ENCODE results near the gene FBXL17. TPM values are rescaled to one million over a fixed set of nuclear protein-coding genes. Genes with fewer than 3 reads are reported as not detected.

Gene FBXL17
- total and polyA plus RNA-seq, 2 of the 13 experiments (the other 11 are each of a cell fraction or from before 2014, with no cell fraction given), result 3.0 to 7.9 TPM

- Histone ChIP-seq H2AFZ (ENCODE audit: low read length) (no peak overlapping the region), H3K4me2 (ENCODE audit: low read depth, low read length) (no peak overlapping the region), H3K4me1 (ENCODE audit: insufficient read depth, low read length) (no peaks in the 10 kb centered on the region), H3K27ac (ENCODE audit: extremely low read length, insufficient read depth, low read length) (no peak overlapping the region), H3K4me3 (replicated peaks in 1 of 3; ENCODE audit: insufficient read depth in 1 of 3, low read depth in 2 of 3, low read length in 3 of 3) (no peak overlapping the region), H3K79me2 (ENCODE audit: insufficient read depth, low read length) (no peaks in the 10 kb centered on the region), H3K27me3 (ENCODE audit: control insufficient read depth in 1 of 2, insufficient read depth in 2 of 2, low read length in 2 of 2) (no peaks in the 10 kb centered on the region), H3K36me3 (replicated peaks in 1 of 2; ENCODE audit: control insufficient read depth in 1 of 2, insufficient read depth in 2 of 2, low read length in 2 of 2) (no peaks in the 10 kb centered on the region), H3K9me3 (ENCODE audit: low read length) (no peaks in the 10 kb centered on the region; the same call in 1 of the 2 replicates), H4K20me1 (ENCODE audit: insufficient read depth, low read length) (no peaks in the 10 kb centered on the region), H3K9ac (ENCODE audit: insufficient read depth, low read depth, low read length) (no peak overlapping the region)
- no peak for ATAC-seq
- ChIA-PET CTCF (ENCODE audit: low intra/inter-chr PET ratio, low total read pairs) (no interaction called here), POLR2A (no interaction called here)
- TF ChIP-seq SRSF9 (IDR thresholded peaks at IDR 0.05; ENCODE audit: borderline replicate concordance, insufficient read depth, low read depth, low read length, poor library complexity, severe bottlenecking), result no peak
- TF ChIP-seq IRF2 (CRISPR knock-in tag; IDR thresholded peaks at IDR 0.05), result no peak
- TF ChIP-seq PAF1 (CRISPR knock-in tag; IDR thresholded peaks at IDR 0.05), result no peak
- no peak for TF ChIP-seq DBP (CRISPR knock-in tag; IDR thresholded peaks at IDR 0.05; ENCODE audit: not compliant biosample characterization)
- TF ChIP-seq RAD51 (IDR thresholded peaks at IDR 0.05; ENCODE audit: borderline replicate concordance), result no peak
- TF ChIP-seq TOE1 (CRISPR knock-in tag; IDR thresholded peaks at IDR 0.05), result no peak
- intact Hi-C loops (cut with micrococcal nuclease; ENCODE audit: unreplicated experiment), result no loop called here
- in situ Hi-C loops (cut with HindIII; ENCODE audit: extremely low pct_ligation_motif_present, low pct_unique_long_range_greater_than_20kb), result no loop called here
- BruUV-seq (replicated peaks), result no TSS peak
- WGBS (ENCODE audit: low lambda C conversion rate), result 90% methylated on average over 7 of the region's 13 CpGs
- no peak for DNase-seq (ENCODE audit: low spot score)
- no peak for FAIRE-seq
Measured at GRCh38 chr5:108046955-108047670, 334.8 kb downstream of the FBXL17 start.

- H4K20me1 ChIP-seq (ENCODE audit: insufficient read depth, low read length), result no peaks in the 10 kb centered on the region
- no peak overlapping the region for H3K4me2 ChIP-seq (ENCODE audit: low read depth, low read length)
- in situ Hi-C loops (cut with HindIII; ENCODE audit: extremely low pct_ligation_motif_present, low pct_unique_long_range_greater_than_20kb) (no loop called here), intact Hi-C loops (cut with micrococcal nuclease; ENCODE audit: unreplicated experiment) (no loop called here)
- WGBS (ENCODE audit: low lambda C conversion rate), result 65% methylated on average over 7 of the region's 7 CpGs
- no peak overlapping the region for H2AFZ ChIP-seq (ENCODE audit: low read length)
- ATAC-seq (no peak), FAIRE-seq (no peak), DNase-seq (ENCODE audit: low spot score) (no peak)
- H3K9ac ChIP-seq (ENCODE audit: insufficient read depth, low read depth, low read length), result no peak overlapping the region
- H3K27me3 ChIP-seq (ENCODE audit: control insufficient read depth in 1 of 2, insufficient read depth in 2 of 2, low read length in 2 of 2), result no peaks in the 10 kb centered on the region
- H3K4me1 ChIP-seq (ENCODE audit: insufficient read depth, low read length), result no peaks in the 10 kb centered on the region
- H3K4me3 ChIP-seq (replicated peaks in 1 of 3; ENCODE audit: insufficient read depth in 1 of 3, low read depth in 2 of 3, low read length in 3 of 3), result no peak overlapping the region
- no TSS peak for BruUV-seq (replicated peaks)
- no peak overlapping the region for H3K27ac ChIP-seq (ENCODE audit: extremely low read length, insufficient read depth, low read length)
- no peaks in the 10 kb centered on the region for H3K9me3 ChIP-seq (ENCODE audit: low read length)
- ChIA-PET CTCF (ENCODE audit: low intra/inter-chr PET ratio, low total read pairs) (no interaction called here), POLR2A (no interaction called here)
- H3K36me3 ChIP-seq (replicated peaks in 1 of 2; ENCODE audit: control insufficient read depth in 1 of 2, insufficient read depth in 2 of 2, low read length in 2 of 2), result no peaks in the 10 kb centered on the region
- no peaks in the 10 kb centered on the region for H3K79me2 ChIP-seq (ENCODE audit: insufficient read depth, low read length)
- no peak for TF ChIP-seq MAZ (IDR thresholded peaks at IDR 0.05; ENCODE audit: borderline replicate concordance, low read depth, low read length)
- no peak for TF ChIP-seq MAZ (CRISPR knock-in tag; IDR thresholded peaks at IDR 0.05; ENCODE audit: low read depth)
- no peak for TF ChIP-seq FOXJ3 (CRISPR knock-in tag; IDR thresholded peaks at IDR 0.05; ENCODE audit: borderline replicate concordance)
- TF ChIP-seq HDAC6 (IDR thresholded peaks at IDR 0.05; ENCODE audit: low read depth, low read length), result no peak
- TF ChIP-seq ZNF646 (CRISPR knock-in tag; IDR thresholded peaks at IDR 0.05), result no peak
Measured at GRCh38 chr5:108036482-108036881, 345.4 kb downstream of the FBXL17 start.
